Neutrophil (primary cell): ENCODE results near the gene MAEA.

Experiments used
- H3K27ac ChIP-seq: fragments of 200-600 bp; sonication (generic); 2 replicates; pipeline ENCODE4 v1.5.1; 2016; ENCODE audit warnings: mild to moderate bottlenecking, moderate library complexity
- H3K27me3 ChIP-seq: fragments of 200-600 bp; sonication (generic); 2 replicates; pipeline ENCODE4 v1.6.0; 2016; ENCODE audit warnings: mild to moderate bottlenecking
- H3K36me3 ChIP-seq: fragments of 200-600 bp; sonication (generic); 2 replicates; pipeline ENCODE4 v1.5.1; 2017
- H3K4me1 ChIP-seq, 2 experiments: fragments of 200-600 bp in 1 of 2; sonication (generic) in 1 of 2; 1 replicate in 1 of 2; 2 replicates in 1 of 2; pipeline versions ENCODE4 v1.5.1 to v1.6.1; 2013 to 2016; ENCODE audit warnings: low read depth in 1 of 2, low read length in 1 of 2, mild to moderate bottlenecking in 1 of 2, moderate library complexity in 1 of 2; ENCODE audit not compliant: control insufficient read depth in 1 of 2, insufficient read depth in 1 of 2
- H3K4me3 ChIP-seq, 2 experiments: fragments of 200-600 bp in 1 of 2; sonication (generic) in 1 of 2; 1 replicate in 1 of 2; 2 replicates in 1 of 2; pipeline ENCODE4 v1.5.1; 2013 to 2016; ENCODE audit warnings: low read depth in 1 of 2, low read length in 1 of 2, mild to moderate bottlenecking in 1 of 2, moderate library complexity in 1 of 2
- H3K9me3 ChIP-seq: fragments of 200-600 bp; sonication (generic); 2 replicates; pipeline ENCODE4 v1.5.1; 2016
- TF ChIP-seq, protein P1 (sequence below): fragments of 200-600 bp; sonication (generic); IDR thresholded peaks from 2 replicates; pipeline ENCODE4 v1.5.1; 2016; ENCODE audit warnings: antibody characterized with exemption

MAEA gene

DNA sequence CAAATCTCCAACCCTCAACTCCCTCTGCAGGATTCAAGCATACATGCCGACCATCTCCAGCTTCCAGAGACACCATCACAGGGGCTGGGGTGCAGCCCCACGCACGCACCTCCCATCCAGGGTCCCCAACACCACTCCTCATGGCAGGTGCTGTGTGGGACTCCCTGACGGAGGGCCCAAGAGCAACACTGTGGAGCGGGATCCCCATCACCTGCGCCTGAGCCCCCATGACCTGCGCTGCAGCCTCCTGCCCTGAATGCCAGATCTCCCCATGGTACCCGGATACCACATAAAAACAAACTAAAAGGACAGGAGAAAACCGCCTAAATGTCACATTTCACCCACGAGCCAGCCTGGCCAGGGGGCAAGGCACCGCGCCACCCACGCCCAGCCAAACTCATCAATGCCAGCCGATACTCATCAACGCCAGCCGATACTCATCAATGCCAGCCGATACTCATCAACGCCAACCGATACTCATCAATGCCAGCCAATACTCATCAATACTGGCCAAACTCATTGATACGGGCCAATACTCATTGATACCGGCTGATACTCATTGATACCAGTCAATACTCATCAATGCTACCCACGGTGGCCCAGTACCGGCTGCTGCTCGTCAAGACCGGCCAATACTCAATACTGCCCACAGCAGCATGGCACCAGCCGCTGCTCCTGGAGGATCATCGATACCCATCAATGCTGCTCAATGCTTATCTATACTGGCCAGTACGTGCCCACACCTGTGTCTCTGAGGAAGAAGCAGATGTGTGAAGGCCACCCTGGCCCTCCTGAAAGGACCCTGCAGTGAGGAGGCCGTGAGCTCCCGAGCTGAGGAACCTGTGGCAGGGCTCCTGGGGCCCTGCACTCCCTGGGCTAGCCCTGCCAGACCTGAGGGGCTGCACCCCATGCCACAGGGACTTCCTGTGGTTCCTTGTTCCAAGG lies 46.9 kb upstream of the MAEA start:
- no peaks in the 10 kb centered on the region for H3K27me3 ChIP-seq
- peaks cover 20 to 27% of the 10 kb centered on the region in 2 experiments for H3K4me1 ChIP-seq
- TF ChIP-seq, protein P1, sequence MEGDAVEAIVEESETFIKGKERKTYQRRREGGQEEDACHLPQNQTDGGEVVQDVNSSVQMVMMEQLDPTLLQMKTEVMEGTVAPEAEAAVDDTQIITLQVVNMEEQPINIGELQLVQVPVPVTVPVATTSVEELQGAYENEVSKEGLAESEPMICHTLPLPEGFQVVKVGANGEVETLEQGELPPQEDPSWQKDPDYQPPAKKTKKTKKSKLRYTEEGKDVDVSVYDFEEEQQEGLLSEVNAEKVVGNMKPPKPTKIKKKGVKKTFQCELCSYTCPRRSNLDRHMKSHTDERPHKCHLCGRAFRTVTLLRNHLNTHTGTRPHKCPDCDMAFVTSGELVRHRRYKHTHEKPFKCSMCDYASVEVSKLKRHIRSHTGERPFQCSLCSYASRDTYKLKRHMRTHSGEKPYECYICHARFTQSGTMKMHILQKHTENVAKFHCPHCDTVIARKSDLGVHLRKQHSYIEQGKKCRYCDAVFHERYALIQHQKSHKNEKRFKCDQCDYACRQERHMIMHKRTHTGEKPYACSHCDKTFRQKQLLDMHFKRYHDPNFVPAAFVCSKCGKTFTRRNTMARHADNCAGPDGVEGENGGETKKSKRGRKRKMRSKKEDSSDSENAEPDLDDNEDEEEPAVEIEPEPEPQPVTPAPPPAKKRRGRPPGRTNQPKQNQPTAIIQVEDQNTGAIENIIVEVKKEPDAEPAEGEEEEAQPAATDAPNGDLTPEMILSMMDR: no peak
- no peaks in the 10 kb centered on the region for H3K9me3 ChIP-seq
- peaks cover 36% of the 10 kb centered on the region for H3K36me3 ChIP-seq
- no peak overlapping the region for H3K27ac ChIP-seq
- H3K4me3 ChIP-seq: no peak overlapping the region

DNA sequence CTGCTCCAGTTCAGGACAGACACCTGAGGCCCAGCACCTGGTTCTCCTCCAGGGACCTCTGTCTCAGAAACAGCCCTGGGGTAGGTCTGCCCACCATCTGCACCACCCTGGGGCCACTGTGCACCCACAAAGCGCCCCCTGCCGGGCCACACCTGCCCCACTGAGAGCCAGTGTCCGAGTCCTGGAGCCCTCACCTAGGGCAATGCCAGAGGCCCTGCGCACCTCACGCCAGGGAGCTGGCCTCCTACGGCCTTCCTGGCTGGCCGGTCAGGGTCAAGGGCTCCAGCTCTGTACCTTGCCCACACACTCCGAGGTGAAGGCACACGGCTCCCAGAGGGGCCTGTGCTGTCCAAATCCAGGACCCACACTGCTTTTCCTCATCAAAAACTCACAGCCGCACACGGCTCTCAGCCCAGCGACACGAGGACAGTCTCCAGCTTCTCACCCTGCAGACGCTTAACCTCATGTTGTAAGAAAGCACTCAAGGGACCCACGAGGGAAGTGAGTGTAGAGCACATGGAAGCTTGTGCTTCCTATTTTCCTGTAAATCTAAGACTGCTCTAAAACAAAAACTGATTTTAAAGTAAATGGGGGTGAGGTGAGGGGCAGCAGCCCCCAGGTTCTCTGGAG lies 46.1 kb upstream of the MAEA start:
- Histone ChIP-seq H3K4me3 (no peak overlapping the region), H3K27me3 (no peaks in the 10 kb centered on the region), H3K9me3 (no peaks in the 10 kb centered on the region), H3K27ac (no peak overlapping the region), H3K4me1 (peaks cover 20 to 30% of the 10 kb centered on the region in 2 experiments), H3K36me3 (peaks cover 28% of the 10 kb centered on the region)
- TF ChIP-seq, protein P1: no peak

DNA sequence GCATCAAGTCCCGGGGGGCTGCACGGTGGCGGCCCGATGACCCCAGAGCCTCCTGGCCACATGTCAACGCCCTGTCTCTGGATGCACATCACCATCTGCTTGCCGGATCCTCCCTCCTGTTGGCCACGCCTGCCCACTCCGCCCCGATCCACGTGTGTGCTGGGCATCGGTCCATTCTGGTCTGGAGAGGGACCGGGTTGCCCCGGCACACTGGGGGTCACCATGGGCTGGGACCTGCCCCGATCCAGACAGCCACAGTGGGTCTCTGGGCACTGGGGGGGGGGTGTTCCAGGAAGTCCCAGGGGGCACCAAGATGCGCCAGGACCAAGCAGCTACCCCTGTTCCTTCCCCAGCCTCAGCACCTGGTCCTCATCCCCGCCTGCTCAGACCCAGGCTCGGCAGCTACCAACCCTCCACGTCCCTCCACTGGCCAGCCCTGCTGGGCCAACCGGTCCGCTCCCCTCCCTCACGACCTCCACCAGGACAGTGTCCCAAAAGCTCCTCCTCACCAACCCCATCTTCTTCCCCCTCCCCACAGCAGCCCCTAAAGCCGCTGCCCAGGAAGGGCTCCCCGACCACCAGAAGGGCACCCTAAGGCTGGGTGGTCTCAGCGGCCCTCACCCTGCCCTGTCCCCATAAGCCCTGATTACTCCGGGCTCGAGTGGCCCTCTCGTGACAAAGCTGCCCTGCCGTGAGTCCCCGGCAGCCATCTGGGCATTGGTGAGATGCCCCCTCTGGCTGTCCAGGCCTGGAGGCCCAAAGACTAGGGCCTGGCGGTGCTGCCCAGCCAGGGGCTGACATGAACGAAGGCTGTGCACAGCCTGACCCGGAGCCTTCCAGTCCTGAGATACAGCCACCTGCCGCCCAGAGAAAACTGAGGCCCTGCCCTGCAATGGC lies 45.4 kb upstream of the MAEA start:
- Histone ChIP-seq H3K27me3 (no peaks in the 10 kb centered on the region), H3K4me3 (no peak overlapping the region), H3K27ac (no peak overlapping the region), H3K4me1 (peaks cover 20 to 31% of the 10 kb centered on the region in 2 experiments), H3K9me3 (no peaks in the 10 kb centered on the region), H3K36me3 (peaks cover 22% of the 10 kb centered on the region)
- TF ChIP-seq, protein P1: no peak

DNA sequence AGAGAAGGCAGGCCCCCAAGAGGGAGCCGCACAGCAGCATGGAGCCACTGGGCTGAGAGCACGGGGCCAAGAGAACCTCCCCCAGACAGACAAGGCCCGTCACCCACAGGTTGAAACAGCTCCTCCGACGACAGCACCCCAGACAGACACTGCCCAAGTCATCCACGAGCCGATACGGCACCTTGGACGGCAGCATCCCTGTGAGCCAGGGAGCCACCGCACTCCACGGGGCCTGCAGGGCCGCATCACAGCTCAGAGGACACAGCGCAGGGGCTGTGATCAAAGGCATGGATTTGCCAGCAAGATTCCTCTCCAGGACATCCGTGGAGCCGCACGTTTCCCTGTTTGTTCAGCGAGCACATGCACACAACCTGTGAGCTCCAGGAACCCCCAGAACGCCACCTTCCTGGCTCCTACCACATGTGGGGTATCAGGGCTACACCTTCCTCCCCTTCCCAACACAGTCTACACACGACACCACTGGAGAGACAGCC lies 44.7 kb upstream of the MAEA start:
- Histone ChIP-seq H3K27ac (no peak overlapping the region), H3K9me3 (no peaks in the 10 kb centered on the region), H3K27me3 (no peaks in the 10 kb centered on the region), H3K4me1 (peaks cover 26 to 38% of the 10 kb centered on the region in 2 experiments), H3K4me3 (no peak overlapping the region), H3K36me3 (peaks cover 15% of the 10 kb centered on the region)
- TF ChIP-seq, protein P1: no peak

DNA sequence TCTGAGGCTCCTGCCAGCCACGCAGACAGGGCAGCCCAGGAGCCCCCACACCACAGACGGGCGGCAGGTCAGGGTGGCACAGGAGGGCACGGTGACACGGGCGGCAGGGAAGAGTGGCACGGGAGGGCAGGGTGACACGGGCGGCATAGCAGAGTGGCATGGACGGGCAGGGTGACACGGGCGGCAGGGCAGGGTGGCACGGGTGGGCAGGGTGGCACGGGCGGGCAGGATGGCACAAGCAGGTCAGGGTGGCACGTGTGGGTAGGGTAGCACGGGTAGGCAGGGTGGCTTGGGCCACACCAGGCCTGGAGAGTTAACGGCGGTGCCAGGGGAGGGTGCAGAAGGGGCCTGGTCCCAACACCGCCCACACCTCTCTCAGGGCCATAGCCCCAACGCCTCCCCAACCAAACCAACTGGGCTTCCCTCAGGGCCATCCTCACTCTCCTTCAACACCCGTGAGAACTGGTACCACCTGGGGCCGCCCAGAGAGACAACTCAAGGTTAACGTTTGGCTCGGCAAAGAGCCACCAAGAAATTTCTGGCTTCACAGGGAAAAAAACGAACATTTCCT lies 44.1 kb upstream of the MAEA start:
- Histone ChIP-seq H3K4me3 (no peak overlapping the region), H3K9me3 (no peaks in the 10 kb centered on the region), H3K36me3 (peaks cover 12% of the 10 kb centered on the region), H3K27me3 (no peaks in the 10 kb centered on the region), H3K4me1 (peaks cover 29 to 42% of the 10 kb centered on the region in 2 experiments), H3K27ac (no peak overlapping the region)
- TF ChIP-seq, protein P1: no peak
